ENCODE results near the gene DNMT3L.

DNA sequence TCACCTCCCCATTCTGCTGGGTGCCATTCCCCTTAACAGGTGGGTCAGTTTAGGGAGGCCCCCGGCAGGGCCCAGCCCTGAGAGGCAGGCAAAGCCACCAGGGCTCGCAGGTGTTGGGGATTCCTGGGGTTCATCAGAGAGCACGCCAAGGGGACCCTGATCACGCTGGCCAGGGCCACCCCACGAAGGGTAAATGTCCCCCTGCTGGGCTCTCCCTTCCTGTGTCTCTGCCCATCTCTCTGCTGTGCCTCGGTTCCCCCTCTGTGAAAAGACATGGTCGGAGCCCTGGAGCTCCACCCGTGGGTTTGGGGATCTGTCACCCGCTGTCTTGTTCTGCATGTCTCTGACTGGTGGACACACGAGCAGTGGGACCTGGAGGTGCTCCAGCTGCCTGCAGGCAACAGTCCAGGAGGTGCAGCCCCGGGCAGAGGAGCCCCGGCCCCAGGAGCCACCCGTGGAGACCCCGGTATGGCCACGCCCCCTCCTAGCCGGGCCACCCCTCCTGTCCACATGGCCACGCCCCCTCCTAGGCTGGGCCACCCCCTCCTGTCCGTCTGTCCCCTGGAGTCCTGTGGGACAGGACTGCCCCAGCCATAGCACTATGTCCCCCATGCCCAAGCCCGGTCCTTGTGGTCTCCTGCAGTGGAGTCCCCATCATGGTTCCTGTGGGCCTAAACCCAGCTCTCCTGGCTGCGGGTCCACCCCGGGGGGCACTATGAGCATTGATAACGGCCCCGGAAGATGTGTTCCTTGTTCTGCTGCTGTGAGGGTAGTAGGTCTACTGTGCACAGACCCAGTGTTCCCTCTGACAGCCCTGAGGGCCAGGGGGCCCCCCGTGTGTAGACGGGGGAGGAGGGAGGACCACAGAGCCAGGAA is 30.5 kb upstream of the DNMT3L start:
- TF ChIP-seq, protein P1, sequence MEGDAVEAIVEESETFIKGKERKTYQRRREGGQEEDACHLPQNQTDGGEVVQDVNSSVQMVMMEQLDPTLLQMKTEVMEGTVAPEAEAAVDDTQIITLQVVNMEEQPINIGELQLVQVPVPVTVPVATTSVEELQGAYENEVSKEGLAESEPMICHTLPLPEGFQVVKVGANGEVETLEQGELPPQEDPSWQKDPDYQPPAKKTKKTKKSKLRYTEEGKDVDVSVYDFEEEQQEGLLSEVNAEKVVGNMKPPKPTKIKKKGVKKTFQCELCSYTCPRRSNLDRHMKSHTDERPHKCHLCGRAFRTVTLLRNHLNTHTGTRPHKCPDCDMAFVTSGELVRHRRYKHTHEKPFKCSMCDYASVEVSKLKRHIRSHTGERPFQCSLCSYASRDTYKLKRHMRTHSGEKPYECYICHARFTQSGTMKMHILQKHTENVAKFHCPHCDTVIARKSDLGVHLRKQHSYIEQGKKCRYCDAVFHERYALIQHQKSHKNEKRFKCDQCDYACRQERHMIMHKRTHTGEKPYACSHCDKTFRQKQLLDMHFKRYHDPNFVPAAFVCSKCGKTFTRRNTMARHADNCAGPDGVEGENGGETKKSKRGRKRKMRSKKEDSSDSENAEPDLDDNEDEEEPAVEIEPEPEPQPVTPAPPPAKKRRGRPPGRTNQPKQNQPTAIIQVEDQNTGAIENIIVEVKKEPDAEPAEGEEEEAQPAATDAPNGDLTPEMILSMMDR (IDR thresholded peaks at IDR 0.05; ENCODE audit: low read depth, low read length, poor library complexity, severe bottlenecking), result no peak
- TF ChIP-seq EZH2phosphoT487 (IDR thresholded peaks at IDR 0.05; ENCODE audit: borderline replicate concordance, low read length), result no peak
